Measurements from ENCODE around the gene ACO1. TPM values are rescaled to one million over a fixed set of nuclear protein-coding genes. Genes with fewer than 3 reads are reported as not detected.

Gene ACO1
- total RNA-seq, 2 experiments from 2014 or later = 15.3 to 15.7 TPM

- ATAC-seq (no peak), DNase-seq (no peak)
- H3K9me3 Mint-ChIP-seq = no peaks in the 10 kb centered on the region
- no peak for TF ChIP-seq CTCF (IDR thresholded peaks at IDR 0.05)
- H3K27me3 Mint-ChIP-seq = no peaks in the 10 kb centered on the region
- peaks cover 2% of the 10 kb centered on the region for H3K4me1 Mint-ChIP-seq (ENCODE audit: low read depth)
- POLR2A ChIA-PET = no interaction called here
- CTCF ChIA-PET = interaction anchor here (2.1 to 2.4 kb wide), 2 partner anchors 123 kb away, joined by 4 to 9 read pairs; no protein-coding TSS in a partner anchor
- no peak overlapping the region for H3K4me3 Mint-ChIP-seq
- H3K27ac Mint-ChIP-seq = no peak overlapping the region
- intact Hi-C loops (cut with micrococcal nuclease) = no loop called here
- peaks cover 6% of the 10 kb centered on the region for H3K36me3 Mint-ChIP-seq (ENCODE audit: low read depth)
Measured at GRCh38 chr9:32501868-32502267, 117.4 kb downstream of the ACO1 start.

- Mint-ChIP-seq H3K4me1 (ENCODE audit: low read depth) (peaks cover 2% of the 10 kb centered on the region), H3K4me3 (no peak overlapping the region), H3K36me3 (ENCODE audit: low read depth) (peaks cover 6% of the 10 kb centered on the region), H3K27ac (no peak overlapping the region), H3K27me3 (no peaks in the 10 kb centered on the region), H3K9me3 (no peaks in the 10 kb centered on the region)
- DNase-seq = no peak
- no peak for ATAC-seq
- no peak for TF ChIP-seq CTCF (IDR thresholded peaks at IDR 0.05)
- ChIA-PET CTCF (interaction anchor here (1.4 to 2.1 kb wide), 2 partner anchors 78 to 123 kb away, joined by 3 to 4 read pairs; no protein-coding TSS in a partner anchor), POLR2A (no interaction called here)
- intact Hi-C loops (cut with micrococcal nuclease) = no loop called here
Measured at GRCh38 chr9:32502464-32502863, 118.0 kb downstream of the ACO1 start.

- ChIA-PET POLR2A (no interaction called here), CTCF (interaction anchor here (1.4 to 2.1 kb wide), 2 partner anchors 78 to 124 kb away, joined by 3 to 4 read pairs; no protein-coding TSS in a partner anchor)
- Mint-ChIP-seq H3K27me3 (no peaks in the 10 kb centered on the region), H3K4me1 (ENCODE audit: low read depth) (peaks cover 2% of the 10 kb centered on the region), H3K4me3 (no peak overlapping the region), H3K27ac (no peak overlapping the region), H3K9me3 (no peaks in the 10 kb centered on the region), H3K36me3 (ENCODE audit: low read depth) (peaks cover 6% of the 10 kb centered on the region)
- ATAC-seq (no peak), DNase-seq (no peak)
- TF ChIP-seq CTCF (IDR thresholded peaks at IDR 0.05) = no peak
- intact Hi-C loops (cut with micrococcal nuclease) = no loop called here
Measured at GRCh38 chr9:32503008-32503407, 118.6 kb downstream of the ACO1 start.

Other genes starting within 250 kb of the ACO1 start
- 1 to 10 TPM; 5.4 to 5.6 TPM for gene RIGI, start 141.6 kb downstream of the ACO1 start, total RNA-seq
- 10 to 100 TPM; 28.0 to 30.9 TPM for gene SMIM27, start 167.7 kb downstream of the ACO1 start, total RNA-seq
- 10 to 100 TPM; 13.3 to 14.2 TPM for gene TOPORS, start 167.9 kb downstream of the ACO1 start, total RNA-seq
- 10 to 100 TPM; 61.4 to 63.4 TPM for gene NDUFB6, start 188.5 kb downstream of the ACO1 start, total RNA-seq

Measured in activated CD8-positive, alpha-beta T cell treated with anti-CD3 and anti-CD28 coated beads for 36 hours (primary cell).